ENCODE measurements around the gene ZDHHC14. TPM values are rescaled to one million over a fixed set of nuclear protein-coding genes. Genes with fewer than 3 reads are reported as not detected.
A peak's percentile ranks its signal among the peaks of the same experiment; 100 is the strongest.

ZDHHC14 gene
- total RNA-seq, 1 experiment from 2014 or later: 1.7 TPM

DNA sequence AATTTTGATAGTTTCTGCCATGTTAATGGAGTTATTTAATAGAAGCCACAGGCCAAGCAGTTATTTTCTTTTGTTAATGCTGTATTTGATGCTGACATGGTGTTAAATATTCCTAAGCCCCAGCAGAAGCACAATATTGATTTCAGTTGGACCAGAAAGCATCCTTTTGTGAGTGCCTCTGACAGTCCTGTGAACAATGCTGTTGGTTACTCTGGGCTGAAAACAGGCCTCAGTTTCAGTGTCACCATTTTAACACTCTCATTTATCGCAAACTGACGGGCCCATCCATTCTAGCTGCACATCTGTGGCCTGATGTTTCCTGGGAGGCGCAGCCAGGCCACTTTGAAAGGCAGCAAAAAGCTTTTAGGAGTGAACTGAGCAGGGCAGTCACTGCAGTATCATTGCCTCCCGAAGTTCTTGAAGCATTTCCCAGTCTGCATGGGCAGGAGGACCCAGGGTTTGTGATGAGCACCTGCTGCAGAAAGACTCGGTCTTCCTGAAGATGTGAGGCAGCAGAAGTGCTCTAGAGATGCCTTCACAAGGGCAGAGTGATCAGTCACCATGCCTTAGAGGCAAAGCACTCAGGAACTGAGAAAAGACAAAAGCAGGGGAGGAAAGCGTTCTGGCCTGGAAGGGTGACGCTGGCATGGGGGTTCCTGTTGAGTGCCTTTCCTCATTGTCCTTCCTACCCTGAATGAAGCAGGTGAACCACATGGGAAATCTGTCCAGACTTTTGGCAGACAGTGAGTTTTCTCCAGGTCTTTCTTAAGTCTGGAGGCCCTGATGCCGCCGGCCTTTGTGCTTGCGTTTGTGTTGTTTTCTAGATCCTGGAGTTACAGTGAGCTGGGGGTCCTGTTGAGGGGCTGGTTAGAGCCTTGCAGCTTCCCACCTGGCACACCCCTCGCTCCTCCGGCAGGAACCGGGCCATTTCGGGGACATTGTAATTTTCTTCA lies 74.0 kb downstream of the ZDHHC14 start:
- Mint-ChIP-seq H3K4me3 (no peak overlapping the region), H3K36me3 (ENCODE audit: insufficient read depth in 1 of 3, low read depth in 3 of 3) (no peaks in the 10 kb centered on the region)
- no peak for DNase-seq

More for the DNA sequence above, 74.0 kb downstream of the ZDHHC14 start:
- H4K8ac ChIP-seq (replicated peaks; ENCODE audit: insufficient read length, low read depth, low read length): no peak overlapping the region
- H3K79me1 ChIP-seq (ENCODE audit: insufficient read depth, low read depth, low read length, poor library complexity, severe bottlenecking): no peaks in the 10 kb centered on the region
- no peaks in the 10 kb centered on the region for H4K20me1 ChIP-seq (ENCODE audit: control insufficient read depth, insufficient read depth, insufficient read length)
- no peak overlapping the region for H2AK5ac ChIP-seq (ENCODE audit: insufficient read length, low read length)
- Mint-ChIP-seq H3K27ac (peak overlapping the region in 1 of 3 experiments; percentile 67; a peak in 1 of 7 replicates), H3K9me3 (no peaks in the 10 kb centered on the region), H3K27me3 (ENCODE audit: low read depth) (no peaks in the 10 kb centered on the region), H3K4me1 (peaks cover 15% of the 10 kb centered on the region in 2 experiments)
- H3K79me2 ChIP-seq (ENCODE audit: insufficient read depth, low read length): no peaks in the 10 kb centered on the region
- no peaks in the 10 kb centered on the region for H3K9me3 ChIP-seq (ENCODE audit: control insufficient read depth, low read depth, low read length)
- H2BK120ac ChIP-seq (ENCODE audit: low read depth, low read length, poor library complexity, severe bottlenecking): no peak overlapping the region
- H2BK20ac ChIP-seq (ENCODE audit: low read depth, low read length, poor library complexity, severe bottlenecking): no peak overlapping the region
- peak overlapping the region; percentile 11; the same call in 1 of the 2 replicates for H3K14ac ChIP-seq (ENCODE audit: insufficient read depth, low read length)
- no peak overlapping the region for H3K9ac ChIP-seq (ENCODE audit: extremely low read depth, insufficient read length, low read length)
- H2BK15ac ChIP-seq (ENCODE audit: low read depth, low read length): no peak overlapping the region
- WGBS (ENCODE audit: extremely low coverage, insufficient read length, low lambda C conversion rate): no CpG with 5 or more reads among the region's 14 CpGs
- H2AFZ ChIP-seq (ENCODE audit: low read length): no peak overlapping the region
- TF ChIP-seq, protein P1, sequence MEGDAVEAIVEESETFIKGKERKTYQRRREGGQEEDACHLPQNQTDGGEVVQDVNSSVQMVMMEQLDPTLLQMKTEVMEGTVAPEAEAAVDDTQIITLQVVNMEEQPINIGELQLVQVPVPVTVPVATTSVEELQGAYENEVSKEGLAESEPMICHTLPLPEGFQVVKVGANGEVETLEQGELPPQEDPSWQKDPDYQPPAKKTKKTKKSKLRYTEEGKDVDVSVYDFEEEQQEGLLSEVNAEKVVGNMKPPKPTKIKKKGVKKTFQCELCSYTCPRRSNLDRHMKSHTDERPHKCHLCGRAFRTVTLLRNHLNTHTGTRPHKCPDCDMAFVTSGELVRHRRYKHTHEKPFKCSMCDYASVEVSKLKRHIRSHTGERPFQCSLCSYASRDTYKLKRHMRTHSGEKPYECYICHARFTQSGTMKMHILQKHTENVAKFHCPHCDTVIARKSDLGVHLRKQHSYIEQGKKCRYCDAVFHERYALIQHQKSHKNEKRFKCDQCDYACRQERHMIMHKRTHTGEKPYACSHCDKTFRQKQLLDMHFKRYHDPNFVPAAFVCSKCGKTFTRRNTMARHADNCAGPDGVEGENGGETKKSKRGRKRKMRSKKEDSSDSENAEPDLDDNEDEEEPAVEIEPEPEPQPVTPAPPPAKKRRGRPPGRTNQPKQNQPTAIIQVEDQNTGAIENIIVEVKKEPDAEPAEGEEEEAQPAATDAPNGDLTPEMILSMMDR (conservative IDR thresholded peaks at IDR 0.05): no peak
- H3T11ph ChIP-seq (ENCODE audit: low read length): no peak overlapping the region
- no peak overlapping the region for H3K27ac ChIP-seq (ENCODE audit: insufficient read length, low read depth, low read length)
- H3K4me1 ChIP-seq (ENCODE audit: insufficient read depth, low read length): no peaks in the 10 kb centered on the region; the same call in 1 of the 2 replicates
- H3K23ac ChIP-seq (ENCODE audit: insufficient read length, low read depth, low read length): no peak overlapping the region
- H3K23me2 ChIP-seq (ENCODE audit: insufficient read length, low read depth, low read length, poor library complexity, severe bottlenecking): no peaks in the 10 kb centered on the region
- H4K5ac ChIP-seq (ENCODE audit: insufficient read length, low read depth, low read length): no peak overlapping the region
- no peak overlapping the region for H3K4me2 ChIP-seq (ENCODE audit: insufficient read depth, insufficient read length, low read length)
- H3K4ac ChIP-seq (ENCODE audit: low read depth, low read length): no peak overlapping the region
- H2BK12ac ChIP-seq (ENCODE audit: insufficient read length, low read depth, low read length): no peak overlapping the region
- H3K27me3 ChIP-seq (ENCODE audit: insufficient read depth, low read length): no peaks in the 10 kb centered on the region
- no peak overlapping the region for H3K18ac ChIP-seq (ENCODE audit: insufficient read length, low read depth, low read length)
- H2BK5ac ChIP-seq (ENCODE audit: insufficient read length, low read length): no peak overlapping the region
- no peak overlapping the region for H4K91ac ChIP-seq (ENCODE audit: insufficient read length, low read depth, low read length)
- H3K56ac ChIP-seq (ENCODE audit: insufficient read length, low read depth, low read length): no peak overlapping the region

All from H9 (cell line).